Osteocyte (in vitro differentiated cells): ENCODE measurements around the gene DTX1. TPM values are rescaled to one million over a fixed set of nuclear protein-coding genes. Genes with fewer than 3 reads are reported as not detected.

Experiments
- DNase-seq: peaks from one replicate; pipeline ENCODE4 v3.0.0; 2021; ENCODE audit warnings: mixed read lengths; ENCODE audit not compliant: unreplicated experiment; ENCODE audit errors: extremely low spot score
- H3K27ac Mint-ChIP-seq: one replicate; pipeline ENCODE4 v1.8.0; 2021; ENCODE audit warnings: mild to moderate bottlenecking, mixed read lengths; ENCODE audit not compliant: unreplicated experiment
- H3K27me3 Mint-ChIP-seq: one replicate; pipeline ENCODE4 v1.8.0; 2021; ENCODE audit warnings: mixed read lengths; ENCODE audit not compliant: unreplicated experiment
- H3K36me3 Mint-ChIP-seq: one replicate; pipeline ENCODE4 v1.8.0; 2021; ENCODE audit warnings: mixed read lengths; ENCODE audit not compliant: unreplicated experiment
- H3K4me1 Mint-ChIP-seq: one replicate; pipeline ENCODE4 v1.8.0; 2021; ENCODE audit warnings: mixed read lengths; ENCODE audit not compliant: unreplicated experiment
- H3K4me3 Mint-ChIP-seq: one replicate; pipeline ENCODE4 v1.8.0; 2021; ENCODE audit warnings: mild to moderate bottlenecking, moderate library complexity, mixed read lengths; ENCODE audit not compliant: unreplicated experiment
- H3K9me3 Mint-ChIP-seq: one replicate; pipeline ENCODE4 v1.8.0; 2021; ENCODE audit warnings: mixed read lengths; ENCODE audit not compliant: unreplicated experiment
- CTCF ChIP-seq: fragments of 200-600 bp; sonication (generic); IDR thresholded peaks from 2 replicates; pipeline ENCODE4 v1.5.0; 2021; ENCODE audit warnings: antibody characterized with exemption, mild to moderate bottlenecking, moderate library complexity
- total RNA-seq: library from RNA; stranded (reverse); gene quantifications from 2 replicates; pipeline ENCODE4 v1.2.1, GENCODE V29; 2021

DTX1 gene
- total RNA-seq, 1 donor from 2014 or later, result not detected

DNA sequence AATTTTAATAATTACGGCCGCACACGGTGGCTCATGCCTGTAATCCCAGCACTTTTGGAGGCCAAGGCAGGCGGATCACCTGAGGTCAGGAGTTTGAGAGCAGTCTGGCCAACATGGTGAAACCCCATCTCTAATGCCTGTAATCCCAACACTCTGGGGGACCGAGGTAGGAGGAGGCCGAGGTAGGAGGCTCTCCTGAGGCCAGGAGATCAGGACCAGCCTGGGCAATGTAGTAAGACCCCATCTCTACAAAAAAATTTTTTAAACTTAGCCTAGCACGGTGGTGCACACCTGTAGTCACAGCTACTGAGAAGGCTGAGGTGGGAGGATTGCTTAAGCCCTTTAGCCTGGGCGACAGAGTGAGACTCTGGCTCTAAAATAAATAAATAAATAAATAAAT is 87.4 kb downstream of the DTX1 start:
- Mint-ChIP-seq H3K36me3 (no peaks in the 10 kb centered on the region), H3K9me3 (peaks cover 5% of the 10 kb centered on the region), H3K27ac (no peak overlapping the region), H3K4me3 (no peak overlapping the region), H3K27me3 (peaks cover 15% of the 10 kb centered on the region), H3K4me1 (no peaks in the 10 kb centered on the region)
- no peak for DNase-seq
- no peak for TF ChIP-seq CTCF

DNA sequence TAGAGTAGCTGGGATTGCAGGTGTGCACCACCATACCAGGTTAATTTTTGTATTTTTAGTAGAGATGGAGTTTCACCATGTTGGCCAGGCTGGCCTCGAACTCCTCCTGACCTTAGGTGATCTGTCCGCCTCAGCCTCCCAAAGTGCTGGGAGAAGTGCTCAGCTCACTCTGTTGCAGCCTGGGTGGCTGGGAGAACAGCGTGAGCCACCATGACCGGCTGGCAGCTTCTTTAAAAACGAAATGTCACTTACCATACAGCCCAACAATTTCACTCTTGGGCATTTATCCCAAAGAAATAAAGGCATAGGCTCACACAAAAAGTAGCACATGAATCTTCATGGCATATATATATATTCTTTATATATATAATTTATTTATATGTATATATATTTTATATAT is 88.3 kb downstream of the DTX1 start:
- peaks cover 5% of the 10 kb centered on the region for H3K9me3 Mint-ChIP-seq
- H3K27ac Mint-ChIP-seq, result no peak overlapping the region
- DNase-seq, result no peak
- H3K36me3 Mint-ChIP-seq, result no peaks in the 10 kb centered on the region
- H3K27me3 Mint-ChIP-seq, result peaks cover 17% of the 10 kb centered on the region
- H3K4me1 Mint-ChIP-seq, result peaks cover 1% of the 10 kb centered on the region
- no peak for TF ChIP-seq CTCF
- no peak overlapping the region for H3K4me3 Mint-ChIP-seq

DNA sequence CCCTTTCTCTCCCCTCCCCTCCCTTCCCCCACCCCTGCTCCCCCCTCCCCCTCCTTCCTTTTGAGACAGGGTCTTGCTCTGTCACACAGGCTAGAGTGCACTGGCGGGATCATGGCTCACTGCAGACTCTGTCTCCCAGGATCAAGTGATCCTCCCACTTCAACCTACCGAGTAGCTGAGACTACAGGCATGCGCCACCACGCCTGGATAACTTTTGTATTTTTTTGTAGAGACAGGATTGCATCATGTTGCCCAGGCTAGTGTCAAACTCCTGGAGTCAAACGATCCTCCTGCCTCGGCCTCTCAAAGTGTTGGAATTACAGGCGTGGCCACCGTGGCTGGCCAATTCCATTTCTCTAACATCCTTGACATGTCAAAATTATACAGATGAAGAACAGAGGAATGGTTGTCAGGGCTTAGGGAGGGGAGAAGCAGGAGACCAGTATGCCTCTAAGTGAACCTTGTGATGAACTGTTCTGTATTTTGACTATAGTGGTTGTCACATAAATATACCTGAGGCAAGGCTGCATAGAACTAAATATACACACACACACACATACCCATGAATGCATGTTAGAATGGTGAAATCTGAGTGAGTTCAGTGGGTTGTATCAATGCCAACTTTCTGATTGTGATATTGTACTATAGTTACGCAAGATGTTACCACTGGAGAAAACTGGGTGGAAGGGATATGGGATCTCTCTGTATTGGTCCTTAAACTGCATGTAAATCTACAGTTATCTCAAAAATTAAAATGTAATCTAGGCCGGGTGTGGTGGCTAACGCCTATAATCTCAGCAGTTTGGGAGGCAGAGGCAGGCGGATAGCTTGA is 89.4 kb downstream of the DTX1 start:
- no peak for DNase-seq
- TF ChIP-seq CTCF, result no peak
- no peak overlapping the region for H3K4me3 Mint-ChIP-seq
- H3K4me1 Mint-ChIP-seq, result peaks cover 9% of the 10 kb centered on the region
- peaks cover 5% of the 10 kb centered on the region for H3K9me3 Mint-ChIP-seq
- H3K36me3 Mint-ChIP-seq, result no peaks in the 10 kb centered on the region
- peaks cover 19% of the 10 kb centered on the region for H3K27me3 Mint-ChIP-seq
- no peak overlapping the region for H3K27ac Mint-ChIP-seq

DNA sequence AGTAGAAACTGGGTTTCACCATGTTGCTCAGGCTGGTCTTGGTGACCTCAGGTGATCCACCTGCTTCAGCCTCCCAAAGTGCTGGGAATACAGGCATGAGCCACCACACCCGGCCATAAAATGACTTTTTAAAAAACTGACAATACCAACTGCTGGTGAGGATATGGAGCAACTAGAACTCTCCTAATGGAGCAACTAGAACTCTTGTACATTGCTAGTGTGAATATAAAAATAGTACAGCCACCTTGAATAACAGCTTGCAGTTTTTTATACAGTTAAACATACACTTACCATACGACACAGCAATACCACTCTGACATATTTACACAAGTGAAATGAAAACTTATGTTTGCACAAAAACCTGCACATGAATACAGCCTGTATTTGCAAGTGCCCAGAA is 90.5 kb downstream of the DTX1 start:
- no peak for DNase-seq
- Mint-ChIP-seq H3K4me3 (no peak overlapping the region), H3K27me3 (peaks cover 21% of the 10 kb centered on the region), H3K27ac (no peak overlapping the region), H3K36me3 (no peaks in the 10 kb centered on the region), H3K4me1 (peaks cover 9% of the 10 kb centered on the region), H3K9me3 (peaks cover 5% of the 10 kb centered on the region)
- no peak for TF ChIP-seq CTCF

Other genes with a start within 250 kb of the DTX1 start
- gene OAS1, start 149.8 kb upstream of the DTX1 start, total RNA-seq, result 0.48 TPM in 1 of 2 replicates, not detected in the other
- gene OAS3, start 118.3 kb upstream of the DTX1 start, total RNA-seq, result 0.13 TPM in 1 of 2 replicates, not detected in the other
- gene OAS2, start 78.2 kb upstream of the DTX1 start, total RNA-seq, result not detected in 2 replicates
- gene RASAL1, start 79.0 kb downstream of the DTX1 start, total RNA-seq, result not detected in 2 replicates
- not detected in 2 replicates for gene CFAP73, start 93.0 kb downstream of the DTX1 start, total RNA-seq
- 52.8 and 52.9 TPM in 2 replicates for gene DDX54, start 128.7 kb downstream of the DTX1 start, total RNA-seq
- 19.9 and 20.5 TPM in 2 replicates for gene RITA1, start 129.0 kb downstream of the DTX1 start, total RNA-seq
- 74.6 and 80.6 TPM in 2 replicates for gene TPCN1, start 164.7 kb downstream of the DTX1 start, total RNA-seq